ENCODE data around the gene PHRF1.
"Not testable (repeated sequence)": the region's sequence is repeated elsewhere in the genome, so short reads cannot be mapped to it uniquely, and the experiment has no call there.

PHRF1 gene

GRCh38 chr11:641806-642370 lies 65.6 kb downstream of the PHRF1 start:
- peaks cover 30% of the 10 kb centered on the region for H3K27me3 ChIP-seq (replicated peaks)
- H3K27ac ChIP-seq, result no peak overlapping the region
- DNase-seq, result no peak
- TF ChIP-seq, protein P1, sequence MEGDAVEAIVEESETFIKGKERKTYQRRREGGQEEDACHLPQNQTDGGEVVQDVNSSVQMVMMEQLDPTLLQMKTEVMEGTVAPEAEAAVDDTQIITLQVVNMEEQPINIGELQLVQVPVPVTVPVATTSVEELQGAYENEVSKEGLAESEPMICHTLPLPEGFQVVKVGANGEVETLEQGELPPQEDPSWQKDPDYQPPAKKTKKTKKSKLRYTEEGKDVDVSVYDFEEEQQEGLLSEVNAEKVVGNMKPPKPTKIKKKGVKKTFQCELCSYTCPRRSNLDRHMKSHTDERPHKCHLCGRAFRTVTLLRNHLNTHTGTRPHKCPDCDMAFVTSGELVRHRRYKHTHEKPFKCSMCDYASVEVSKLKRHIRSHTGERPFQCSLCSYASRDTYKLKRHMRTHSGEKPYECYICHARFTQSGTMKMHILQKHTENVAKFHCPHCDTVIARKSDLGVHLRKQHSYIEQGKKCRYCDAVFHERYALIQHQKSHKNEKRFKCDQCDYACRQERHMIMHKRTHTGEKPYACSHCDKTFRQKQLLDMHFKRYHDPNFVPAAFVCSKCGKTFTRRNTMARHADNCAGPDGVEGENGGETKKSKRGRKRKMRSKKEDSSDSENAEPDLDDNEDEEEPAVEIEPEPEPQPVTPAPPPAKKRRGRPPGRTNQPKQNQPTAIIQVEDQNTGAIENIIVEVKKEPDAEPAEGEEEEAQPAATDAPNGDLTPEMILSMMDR (IDR thresholded peaks at IDR 0.05; ENCODE audit: low read depth, low read length, missing control alignments), result no peak
- no peak overlapping the region for H3K4me3 ChIP-seq (ENCODE audit: low read depth, low read length)
- in situ Hi-C loops (cut with HindIII; ENCODE audit: low pct_ligation_motif_present, low sequenced_read_pairs), result no loop called here
- H3K36me3 ChIP-seq (replicated peaks), result peaks cover 8% of the 10 kb centered on the region

DNA sequence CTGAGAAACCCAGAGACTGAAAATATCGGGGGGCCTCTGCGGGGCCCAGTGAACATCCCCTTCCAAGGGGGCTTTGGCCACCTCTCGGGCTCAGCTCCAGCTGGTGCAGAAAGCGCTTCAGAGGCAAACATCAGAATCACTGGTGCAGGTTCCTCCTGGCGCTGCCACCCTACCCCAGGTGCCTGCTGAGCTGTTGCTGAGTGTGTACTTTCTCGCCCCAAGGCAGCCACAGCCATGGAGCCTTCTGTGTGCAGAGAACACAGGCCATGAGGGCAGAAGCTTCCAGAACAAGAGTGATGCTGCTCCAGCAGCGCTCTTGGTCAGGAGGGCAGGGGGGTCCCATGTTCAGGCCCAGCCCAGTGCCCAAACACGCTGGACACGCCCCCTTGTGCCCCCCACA lies 67.1 kb downstream of the PHRF1 start:
- H3K27ac ChIP-seq, result no peak overlapping the region
- H3K36me3 ChIP-seq (replicated peaks), result peaks cover 8% of the 10 kb centered on the region
- no peak overlapping the region for H3K4me3 ChIP-seq (ENCODE audit: low read depth, low read length)
- TF ChIP-seq, protein P1 (IDR thresholded peaks at IDR 0.05; ENCODE audit: low read depth, low read length, missing control alignments), result no peak
- in situ Hi-C loops (cut with HindIII; ENCODE audit: low pct_ligation_motif_present, low sequenced_read_pairs), result no loop called here
- peaks cover 16% of the 10 kb centered on the region for H3K27me3 ChIP-seq (replicated peaks)
- no peak for DNase-seq

GRCh38 chr11:643849-644738 lies 67.8 kb downstream of the PHRF1 start:
- Histone ChIP-seq H3K36me3 (replicated peaks) (peaks cover 13% of the 10 kb centered on the region), H3K27ac (no peak overlapping the region), H3K4me3 (ENCODE audit: low read depth, low read length) (no peak overlapping the region), H3K27me3 (replicated peaks) (peaks cover 9% of the 10 kb centered on the region)
- DNase-seq, result no peak
- TF ChIP-seq, protein P1 (IDR thresholded peaks at IDR 0.05; ENCODE audit: low read depth, low read length, missing control alignments), result no peak
- in situ Hi-C loops (cut with HindIII; ENCODE audit: low pct_ligation_motif_present, low sequenced_read_pairs), result no loop called here

GRCh38 chr11:645536-645935 lies 69.3 kb downstream of the PHRF1 start:
- no peak for DNase-seq
- Histone ChIP-seq H3K36me3 (replicated peaks) (peaks cover 13% of the 10 kb centered on the region), H3K27ac (no peak overlapping the region), H3K4me3 (ENCODE audit: low read depth, low read length) (no peak overlapping the region), H3K27me3 (replicated peaks) (peaks cover 2% of the 10 kb centered on the region)
- in situ Hi-C loops (cut with HindIII; ENCODE audit: low pct_ligation_motif_present, low sequenced_read_pairs), result no loop called here
- TF ChIP-seq, protein P1 (IDR thresholded peaks at IDR 0.05; ENCODE audit: low read depth, low read length, missing control alignments), result no peak

GRCh38 chr11:646214-646613 lies 69.9 kb downstream of the PHRF1 start:
- peaks cover 13% of the 10 kb centered on the region for H3K36me3 ChIP-seq (replicated peaks)
- no peaks in the 10 kb centered on the region for H3K27me3 ChIP-seq (replicated peaks)
- no peak overlapping the region for H3K4me3 ChIP-seq (ENCODE audit: low read depth, low read length)
- TF ChIP-seq, protein P1 (IDR thresholded peaks at IDR 0.05; ENCODE audit: low read depth, low read length, missing control alignments), result no peak
- DNase-seq, result no peak
- in situ Hi-C loops (cut with HindIII; ENCODE audit: low pct_ligation_motif_present, low sequenced_read_pairs), result no loop called here
- H3K27ac ChIP-seq, result no peak overlapping the region

- H3K27ac ChIP-seq; in situ Hi-C loops (cut with HindIII; ENCODE audit: low pct_ligation_motif_present, low sequenced_read_pairs); DNase-seq; H3K4me3 ChIP-seq (ENCODE audit: low read depth, low read length); H3K27me3 ChIP-seq (replicated peaks): not testable (repeated sequence)
- peaks cover 13% of the 10 kb centered on the region for H3K36me3 ChIP-seq (replicated peaks)
Observed at GRCh38 chr11:647672-648158, 71.4 kb downstream of the PHRF1 start.
